Bronchial epithelial cell (primary cell): ENCODE measurements around the gene HIVEP3. TPM values are rescaled to one million over a fixed set of nuclear protein-coding genes. Genes with fewer than 3 reads are reported as not detected.

ENCODE experiments used
- DNase-seq: peaks from one replicate; pipeline ENCODE4 v3.0.0-alpha.2; 2010; ENCODE audit warnings: low read depth
- FAIRE-seq: peaks from 2 replicates; lab custom pipeline; 2011; peaks lifted over from hg19 to GRCh38; lab: Jason Lieb, UNC
- H3K27me3 ChIP-seq: 2 replicates; pipeline ENCODE4 v1.5.1; 2011; ENCODE audit warnings: low read length; ENCODE audit not compliant: control insufficient read depth, insufficient read depth
- H3K36me3 ChIP-seq: 2 replicates; pipeline ENCODE4 v1.5.1; 2011; ENCODE audit warnings: low read length; ENCODE audit not compliant: control insufficient read depth, insufficient read depth
- H3K4me3 ChIP-seq: 2 replicates; pipeline ENCODE4 v1.5.1; 2011; ENCODE audit warnings: mild to moderate bottlenecking, low read depth, low read length, control low read depth
- CTCF ChIP-seq: IDR thresholded peaks from 2 replicates; pipeline ENCODE4 v1.5.1; 2011; ENCODE audit warnings: mild to moderate bottlenecking, moderate library complexity, low read length, control low read depth, inconsistent platforms; ENCODE audit not compliant: insufficient read depth, severe bottlenecking
- total RNA-seq: library from RNA; depleted of rRNA; stranded (reverse); fragments of >200 nt; gene quantifications from 2 replicates; pipeline ENCODE4 v1.2.1, GENCODE V29; 2014

HIVEP3 gene
- total RNA-seq, 1 donor from 2014 or later, result under 0.01 TPM

GRCh38 chr1:41876576-41877445, 41.9 kb downstream of the HIVEP3 start:
- FAIRE-seq (peak; percentile 36), DNase-seq (no peak)

GRCh38 chr1:41875487-41875886, 43.2 kb downstream of the HIVEP3 start:
- no peaks in the 10 kb centered on the region for H3K36me3 ChIP-seq
- no peak for TF ChIP-seq CTCF
- H3K27me3 ChIP-seq, result no peaks in the 10 kb centered on the region

More at GRCh38 chr1:41876576-41877445, 41.9 kb downstream of the HIVEP3 start:
- Histone ChIP-seq H3K4me3 (no peak overlapping the region), H3K27me3 (no peaks in the 10 kb centered on the region), H3K36me3 (no peaks in the 10 kb centered on the region)
- no peak for TF ChIP-seq CTCF

GRCh38 chr1:41874903-41875411, 43.8 kb downstream of the HIVEP3 start:
- FAIRE-seq (no peak), DNase-seq (no peak)
- no peaks in the 10 kb centered on the region for H3K27me3 ChIP-seq
- no peak for TF ChIP-seq CTCF
- H3K36me3 ChIP-seq, result no peaks in the 10 kb centered on the region
- no peak overlapping the region for H3K4me3 ChIP-seq

More at GRCh38 chr1:41875487-41875886, 43.2 kb downstream of the HIVEP3 start:
- H3K4me3 ChIP-seq, result no peak overlapping the region
- FAIRE-seq, result no peak
- no peak for DNase-seq

GRCh38 chr1:41874151-41874719, 44.5 kb downstream of the HIVEP3 start:
- no peak for TF ChIP-seq CTCF
- FAIRE-seq (no peak), DNase-seq (no peak)
- H3K4me3 ChIP-seq, result no peak overlapping the region
- H3K27me3 ChIP-seq, result no peaks in the 10 kb centered on the region
- H3K36me3 ChIP-seq, result no peaks in the 10 kb centered on the region

GRCh38 chr1:41872074-41872473, 46.6 kb downstream of the HIVEP3 start:
- Histone ChIP-seq H3K36me3 (no peaks in the 10 kb centered on the region), H3K4me3 (no peak overlapping the region), H3K27me3 (no peaks in the 10 kb centered on the region)
- TF ChIP-seq CTCF, result no peak
- DNase-seq (no peak), FAIRE-seq (no peak)
